Body of pancreas (tissue), 4 donors: Measurements from ENCODE around the gene TPRX1.

ENCODE experiments used
- CTCF ChIP-seq, 7 experiments: fragments of 450-650 bp in 4 of 7; fragments of 200-600 bp in 3 of 7; sonication (generic) in 3 of 7; IDR thresholded peaks; one replicate each; pipeline ENCODE4 v1.5.1; 2016 to 2019; ENCODE audit warnings: antibody characterized with exemption in 7 of 7
- POLR2A ChIP-seq, 3 donors: fragments of 450-650 bp; IDR thresholded peaks; one replicate each; pipeline ENCODE4 v1.6.1; 2016; ENCODE audit warnings: antibody characterized with exemption in 3 of 3, mild to moderate bottlenecking in 2 of 3

GRCh38 chr19:47765523-47766358, 38.6 kb downstream of the TPRX1 start:
- TF ChIP-seq CTCF (IDR thresholded peaks at IDR 0.05) = peak; percentile 47 to 75 (median 64)
- TF ChIP-seq POLR2A (IDR thresholded peaks at IDR 0.05) = no peak
